ENCODE results near the gene ZNF750. TPM values are rescaled to one million over a fixed set of nuclear protein-coding genes. Genes with fewer than 3 reads are reported as not detected.

The ZNF750 gene
- total and polyA plus RNA-seq, 2 of the 13 experiments (the other 11 are each of a cell fraction or from before 2014, with no cell fraction given), result not detected

GRCh38 chr17:82838386-82839063 lies 1.3 kb downstream of the ZNF750 start (continued):
- peak; percentile 31; the same call in 1 of the 2 replicates for TF ChIP-seq DRAP1 (CRISPR knock-in tag; IDR thresholded peaks at IDR 0.05)
- no peak for TF ChIP-seq SOX6 (IDR thresholded peaks at IDR 0.05)
- peak; percentile 99 for TF ChIP-seq SOX6 (CRISPR knock-in tag; IDR thresholded peaks at IDR 0.05)
- TF ChIP-seq ZNF639 (CRISPR knock-in tag; conservative IDR thresholded peaks at IDR 0.05), result no peak
- TF ChIP-seq ZNF570 (CRISPR knock-in tag; IDR thresholded peaks at IDR 0.05; ENCODE audit: borderline replicate concordance), result no peak
- TF ChIP-seq ZFP36L2 (CRISPR knock-in tag; IDR thresholded peaks at IDR 0.05), result no peak
- TF ChIP-seq ZNF207 (IDR thresholded peaks at IDR 0.05; ENCODE audit: borderline replicate concordance), result no peak
- TF ChIP-seq ZNF788 (CRISPR knock-in tag; IDR thresholded peaks at IDR 0.05; ENCODE audit: borderline replicate concordance), result peak; percentile 75; the same call in 1 of the 2 replicates
- peak; percentile 76 for TF ChIP-seq YEATS4 (CRISPR knock-in tag; IDR thresholded peaks at IDR 0.05; ENCODE audit: borderline replicate concordance)
- TF ChIP-seq PRDM10 (CRISPR knock-in tag; IDR thresholded peaks at IDR 0.05; ENCODE audit: low read depth), result peak; percentile 65; the same call in 1 of the 2 replicates
- peak; percentile 71; the same call in 1 of the 2 replicates for TF ChIP-seq ZNF749 (CRISPR knock-in tag; IDR thresholded peaks at IDR 0.05; ENCODE audit: borderline replicate concordance)
- TF ChIP-seq ZNF83 (CRISPR knock-in tag; IDR thresholded peaks at IDR 0.05; ENCODE audit: borderline replicate concordance), result no peak
- no peak for TF ChIP-seq CCDC6 (CRISPR knock-in tag; IDR thresholded peaks at IDR 0.05)
- no peak for TF ChIP-seq KDM1A (CRISPR knock-in tag; IDR thresholded peaks at IDR 0.05)
- TF ChIP-seq NR2F6 (IDR thresholded peaks at IDR 0.05), result 0 out of 2 replicates have a peak, but pooled peaks have one; percentile 27
- TF ChIP-seq NR2F6 (CRISPR knock-in tag; IDR thresholded peaks at IDR 0.05), result peak; percentile 64; the same call in 1 of the 2 replicates
- peak; percentile 84 for TF ChIP-seq MED1 (CRISPR knock-in tag; IDR thresholded peaks at IDR 0.05)
- TF ChIP-seq ZEB1 (IDR thresholded peaks at IDR 0.05; ENCODE audit: insufficient replicate concordance, low read depth), result no peak
- peak; percentile 88; the same call in 1 of the 2 replicates for TF ChIP-seq ARNT2 (CRISPR knock-in tag; IDR thresholded peaks at IDR 0.05; ENCODE audit: low read depth)
- peak; percentile 45; the same call in 1 of the 2 replicates for TF ChIP-seq SMC3 (IDR thresholded peaks at IDR 0.05; ENCODE audit: low read length)
- TF ChIP-seq HDAC6 (IDR thresholded peaks at IDR 0.05; ENCODE audit: low read depth, low read length), result no peak
- TF ChIP-seq ZNF687 (CRISPR knock-in tag; IDR thresholded peaks at IDR 0.05), result no peak
